ENCODE data around the gene CERS6.

DNA sequence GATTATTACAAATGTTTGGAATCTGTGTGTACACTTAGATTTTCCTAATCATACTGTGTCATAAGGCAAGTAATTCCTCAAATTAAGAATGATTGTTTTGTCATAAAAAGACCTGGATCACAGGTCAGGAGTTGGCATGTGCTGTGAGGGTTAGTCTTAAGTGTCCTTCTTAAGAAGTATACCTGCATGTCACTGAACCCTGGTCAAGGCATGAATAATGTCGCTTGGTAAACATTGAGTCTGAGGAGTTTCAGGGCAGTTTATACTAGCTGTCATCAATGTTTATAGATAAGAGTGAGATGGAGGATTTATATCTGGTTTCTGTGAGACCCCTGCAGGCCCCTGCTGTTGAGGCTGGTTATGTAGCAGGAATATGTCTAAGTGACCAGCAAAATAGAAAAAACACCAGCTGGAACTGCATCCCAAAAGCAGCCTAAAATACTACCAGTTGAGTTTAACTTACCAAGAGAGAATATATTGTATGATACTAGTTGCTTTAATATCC, 234.4 kb downstream of the CERS6 start:
- TF ChIP-seq POLR2AphosphoS5 (IDR thresholded peaks at IDR 0.05; ENCODE audit: borderline replicate concordance, low read depth, low read length) (no peak), EZH2 (IDR thresholded peaks at IDR 0.05) (no peak), FOXP2 (optimal IDR thresholded peaks at IDR 0.05; ENCODE audit: control extremely low read depth, extremely low read length, insufficient read depth) (no peak)

Data from SK-N-MC (cell line).